GM18861 (cell line): ENCODE results near the gene ABO.
"Not testable (repeated sequence)": the region's sequence is repeated elsewhere in the genome, so short reads cannot be mapped to it uniquely, and the experiment has no call there.

Source experiments
- ATAC-seq: cut with Tn5 transposase; IDR thresholded peaks from one replicate; pipeline ENCODE4 v1.9.1; 2021; ENCODE audit not compliant: unreplicated experiment

ABO gene

GRCh38 chr9:133205996-133206931 is 68.7 kb downstream of the ABO start:
- no peak for ATAC-seq

GRCh38 chr9:133205481-133205887 is 69.5 kb downstream of the ABO start:
- ATAC-seq = not testable (repeated sequence)
